NT2/D1 (cell line): ENCODE data around the gene GPR162.

ENCODE experiments used
- SUZ12 ChIP-seq: IDR thresholded peaks from 2 replicates; pipeline ENCODE4 v1.6.1; 2011; ENCODE audit not compliant: insufficient read length, insufficient read depth; ENCODE audit errors: extremely low read depth
- YY1 ChIP-seq: IDR thresholded peaks from 2 replicates; pipeline ENCODE4 v1.6.1; 2011; ENCODE audit not compliant: insufficient read length, insufficient read depth
- ZNF274 ChIP-seq: IDR thresholded peaks from 2 replicates; pipeline ENCODE4 v1.6.1; 2011; ENCODE audit warnings: mild to moderate bottlenecking, low read depth, low read length

- TF ChIP-seq SUZ12 (no peak), ZNF274 (no peak), YY1 (no peak)
These were observed 4.5 kb upstream of the GPR162 start for GRCh38 chr12:6817098-6817497.
